SIG-M5 (cell line): ENCODE data around the gene CYS1.
"Not testable (repeated sequence)": the region's sequence is repeated elsewhere in the genome, so short reads cannot be mapped to it uniquely, and the experiment has no call there.

Source experiments
- DNase-seq: peaks from one replicate; lab custom pipeline; 2025; lab: John Stamatoyannopoulos, UW

Gene CYS1

GRCh38 chr2:10079870-10080535 is at the start of gene CYS1:
TSS of gene CYS1 (minus strand) at chr2:10080411. CDS start at chr2:10080223, 188 bp downstream.
- no peak for DNase-seq

GRCh38 chr2:10129490-10129889 is 49.3 kb upstream of the CYS1 start:
- no peak for DNase-seq

GRCh38 chr2:10128420-10128819 is 48.2 kb upstream of the CYS1 start:
- no peak for DNase-seq

- DNase-seq = no peak
These were observed 46.4 kb upstream of the CYS1 start for GRCh38 chr2:10126632-10127026.

GRCh38 chr2:10125842-10126631 is 45.8 kb upstream of the CYS1 start:
- DNase-seq = no peak

- DNase-seq = peak; percentile 14
These were observed 44.4 kb upstream of the CYS1 start for GRCh38 chr2:10124538-10125045.

- no peak for DNase-seq
These were observed 43.1 kb upstream of the CYS1 start for GRCh38 chr2:10123281-10123680.

- DNase-seq = peak; percentile 74
These were observed 42.5 kb upstream of the CYS1 start, which contains the start of gene RRM2 for GRCh38 chr2:10122500-10123280. TSS of gene RRM2 (plus strand) at chr2:10122739. CDS start at chr2:10122799, 60 bp downstream.

- DNase-seq = no peak
These were observed 40.8 kb upstream of the CYS1 start for GRCh38 chr2:10120877-10121574.

GRCh38 chr2:10120158-10120876 is 40.1 kb upstream of the CYS1 start:
- DNase-seq = peak; percentile 31

- DNase-seq = no peak
These were observed 39.5 kb upstream of the CYS1 start for GRCh38 chr2:10119601-10120157.

- no peak for DNase-seq
These were observed 38.8 kb upstream of the CYS1 start for GRCh38 chr2:10119027-10119325.

GRCh38 chr2:10109311-10109710 is 29.1 kb upstream of the CYS1 start:
- DNase-seq = no peak

- not testable (repeated sequence) for DNase-seq
These were observed 24.7 kb upstream of the CYS1 start for GRCh38 chr2:10104906-10105305.

GRCh38 chr2:10103179-10103578 is 23.0 kb upstream of the CYS1 start:
- no peak for DNase-seq

GRCh38 chr2:10101491-10101890 is 21.3 kb upstream of the CYS1 start:
- no peak for DNase-seq

GRCh38 chr2:10097352-10098148 is 17.3 kb upstream of the CYS1 start:
- no peak for DNase-seq

- no peak for DNase-seq
These were observed 16.4 kb upstream of the CYS1 start for GRCh38 chr2:10096641-10097040.

- no peak for DNase-seq
These were observed 15.0 kb upstream of the CYS1 start for GRCh38 chr2:10095175-10095574.

GRCh38 chr2:10094271-10094814 is 14.1 kb upstream of the CYS1 start:
- DNase-seq = no peak
